ENCODE measurements around the gene TRPM2. TPM values are rescaled to one million over a fixed set of nuclear protein-coding genes. Genes with fewer than 3 reads are reported as not detected.

The TRPM2 gene
- total RNA-seq, 6 experiments from 2014 or later = 0.92 to 2.0 (median 1.2) TPM

- TF ChIP-seq CTCF (IDR thresholded peaks at IDR 0.05) (no peak), POLR2A (IDR thresholded peaks at IDR 0.05) (no peak)
- intact Hi-C loops (cut with DNase I) = no loop called here
- Histone ChIP-seq H3K27ac (no peak overlapping the region), H3K36me3 (no peaks in the 10 kb centered on the region), H3K9me3 (no peaks in the 10 kb centered on the region), H3K27me3 (no peaks in the 10 kb centered on the region), H3K4me1 (no peaks in the 10 kb centered on the region), H3K4me3 (no peak overlapping the region)
- peak; percentile 10 to 37 (median 28) for DNase-seq
- ATAC-seq = no peak
- WGBS (ENCODE audit: insufficient coverage, low coverage, low lambda C conversion rate, missing lambda C conversion rate) = 79% methylated on average over 13 of the region's 26 CpGs
These were observed 68.8 kb downstream of the TRPM2 start for GRCh38 chr21:44421901-44422840.

- H3K4me3 ChIP-seq = no peak overlapping the region
- WGBS (ENCODE audit: insufficient coverage, low coverage, low lambda C conversion rate, missing lambda C conversion rate) = 96% methylated on average over 3 of the region's 12 CpGs
- ATAC-seq = no peak
- DNase-seq = peak; percentile 12 to 46 (median 35)
- no peaks in the 10 kb centered on the region for H3K27me3 ChIP-seq
- no peaks in the 10 kb centered on the region for H3K4me1 ChIP-seq
- H3K36me3 ChIP-seq = no peaks in the 10 kb centered on the region
- intact Hi-C loops (cut with DNase I) = no loop called here
- H3K27ac ChIP-seq = no peak overlapping the region
- no peaks in the 10 kb centered on the region for H3K9me3 ChIP-seq
- TF ChIP-seq POLR2A (IDR thresholded peaks at IDR 0.05) (no peak), CTCF (IDR thresholded peaks at IDR 0.05) (no peak)
These were observed 69.9 kb downstream of the TRPM2 start for GRCh38 chr21:44423312-44423821.

DNA sequence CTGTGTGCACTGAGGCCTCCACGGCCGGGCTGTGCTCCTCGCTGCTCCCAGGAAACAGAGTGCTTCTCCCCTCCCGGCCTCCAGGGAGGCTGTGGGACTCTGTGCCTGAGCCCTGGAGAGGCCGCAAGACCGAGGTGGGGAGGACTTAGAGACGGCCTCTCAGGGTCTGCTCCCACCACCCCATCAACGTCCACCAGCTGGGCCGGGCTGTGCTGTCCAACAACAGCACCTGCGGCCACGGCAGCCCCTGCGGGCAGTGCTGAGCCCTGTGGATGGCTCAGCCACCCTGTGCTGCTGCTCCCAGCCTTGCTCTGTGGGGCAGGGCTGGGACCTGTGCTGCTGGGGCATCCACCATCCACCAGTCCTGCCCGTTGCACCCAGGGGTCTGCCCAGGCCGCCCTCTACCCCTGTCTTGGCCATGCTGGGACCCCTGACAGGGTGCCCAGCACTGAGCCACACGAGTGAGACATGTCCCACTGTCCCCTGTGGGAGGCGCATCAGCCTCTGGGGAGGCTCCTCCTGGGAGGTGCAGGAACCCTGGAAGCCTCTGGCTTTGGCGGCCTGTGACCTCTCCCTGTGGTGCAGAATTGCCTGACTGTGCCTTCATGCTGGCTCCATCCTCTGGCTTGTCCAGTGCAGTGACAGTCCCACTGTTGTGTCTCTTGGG, 70.7 kb downstream of the TRPM2 start:
- intact Hi-C loops (cut with DNase I) = no loop called here
- no peak for ATAC-seq
- H3K4me3 ChIP-seq = no peak overlapping the region
- H3K9me3 ChIP-seq = no peaks in the 10 kb centered on the region
- H3K27me3 ChIP-seq = no peaks in the 10 kb centered on the region
- no peak overlapping the region for H3K27ac ChIP-seq
- WGBS (ENCODE audit: insufficient coverage, low coverage, low lambda C conversion rate, missing lambda C conversion rate) = no CpG with 5 or more reads among the region's 17 CpGs
- no peaks in the 10 kb centered on the region for H3K4me1 ChIP-seq
- H3K36me3 ChIP-seq = no peaks in the 10 kb centered on the region
- no peak for TF ChIP-seq CTCF (IDR thresholded peaks at IDR 0.05)
- TF ChIP-seq POLR2A (IDR thresholded peaks at IDR 0.05) = no peak
- peak; percentile 15 to 39 (median 36) for DNase-seq

GRCh38 chr21:44424608-44425306, 71.3 kb downstream of the TRPM2 start:
- Histone ChIP-seq H3K4me1 (no peaks in the 10 kb centered on the region), H3K27me3 (no peaks in the 10 kb centered on the region), H3K36me3 (no peaks in the 10 kb centered on the region), H3K27ac (no peak overlapping the region), H3K4me3 (no peak overlapping the region), H3K9me3 (peaks cover 0 to 4% (median 0%) of the 10 kb centered on the region in 4 donors)
- TF ChIP-seq CTCF (IDR thresholded peaks at IDR 0.05) (no peak), POLR2A (IDR thresholded peaks at IDR 0.05) (no peak)
- no peak for ATAC-seq
- peak; percentile 20 to 52 (median 44) for DNase-seq
- 49% methylated on average over 6 of the region's 30 CpGs for WGBS (ENCODE audit: insufficient coverage, low coverage, low lambda C conversion rate, missing lambda C conversion rate)
- intact Hi-C loops (cut with DNase I) = no loop called here
